IMR-90 (cell line): Measurements from ENCODE around the gene CSAD. TPM values are rescaled to one million over a fixed set of nuclear protein-coding genes. Genes with fewer than 3 reads are reported as not detected.

ENCODE experiments used
- ATAC-seq: fragments of 200-7000 bp; cut with Tn5 transposase; 2 replicates; pipeline ENCODE4 v1.9.1; 2020; ENCODE audit warnings: low read depth, mild to moderate bottlenecking, moderate library complexity
- BruUV-seq: library from RNA; stranded (reverse); fragments of 400-500 nt; replicated peaks from 2 replicates; lab custom pipeline; 2021; lab: Mats Ljungman, UMichigan
- CTCF ChIA-PET: fragments of 300-600 bp; formaldehyde crosslinking; extraction: SDS; loops from one replicate; lab custom pipeline; 2021; ENCODE audit warnings: antibody characterized with exemption; lab: Yijun Ruan, JAX
- POLR2A ChIA-PET: fragments of 300-600 bp; sonication (Branson Sonifier 250); formaldehyde crosslinking; loops from one replicate; lab custom pipeline; 2022; ENCODE audit warnings: antibody characterized with exemption; ENCODE audit not compliant: unreplicated experiment; lab: Charles Lee
- DNase-seq: peaks from one replicate; pipeline ENCODE4 v3.0.0; 2013
- H2AFZ ChIP-seq: replicated peaks from 2 replicates; pipeline ENCODE3; 2013; ENCODE audit warnings: low read length, mild to moderate bottlenecking; ENCODE audit not compliant: poor library complexity
- H2AK5ac ChIP-seq: 2 replicates; pipeline ENCODE4 v1.6.1; 2013; ENCODE audit warnings: low read depth, low read length, inconsistent platforms
- H2AK9ac ChIP-seq: replicated peaks from 2 replicates; pipeline ENCODE3; 2013; ENCODE audit warnings: mild to moderate bottlenecking, low read depth, low read length, moderate library complexity; ENCODE audit not compliant: poor library complexity
- H2BK120ac ChIP-seq: 2 replicates; pipeline ENCODE4 v1.6.1; 2013; ENCODE audit warnings: low read depth, low read length, inconsistent platforms
- H2BK15ac ChIP-seq: 3 replicates; pipeline ENCODE4 v1.6.1; 2013; ENCODE audit warnings: low read depth, low read length, inconsistent platforms
- H2BK20ac ChIP-seq: 2 replicates; pipeline ENCODE4 v1.6.1; 2013; ENCODE audit warnings: low read depth, mild to moderate bottlenecking, inconsistent platforms, low read length, moderate library complexity
- H2BK5ac ChIP-seq: 2 replicates; pipeline ENCODE4 v1.6.1; 2013; ENCODE audit warnings: mild to moderate bottlenecking, low read depth, low read length, inconsistent platforms; ENCODE audit not compliant: poor library complexity, severe bottlenecking
- H3K14ac ChIP-seq: replicated peaks from 2 replicates; pipeline ENCODE4 v1.6.1; 2013; ENCODE audit warnings: low read depth, low read length, inconsistent platforms
- H3K18ac ChIP-seq: 2 replicates; pipeline ENCODE4 v1.6.1; 2013; ENCODE audit warnings: low read depth, low read length, control low read depth
- H3K23ac ChIP-seq: 2 replicates; pipeline ENCODE4 v1.6.1; 2013; ENCODE audit warnings: low read depth, low read length, inconsistent platforms
- H3K27ac ChIP-seq: 2 replicates; pipeline ENCODE4 v1.5.1; 2013; ENCODE audit warnings: mild to moderate bottlenecking, control low read depth, low read length; ENCODE audit not compliant: insufficient read depth
- H3K27me3 ChIP-seq: 2 replicates; pipeline ENCODE4 v1.6.1; 2013; ENCODE audit warnings: low read length; ENCODE audit not compliant: control insufficient read depth, insufficient read depth
- H3K36me3 ChIP-seq: 2 replicates; pipeline ENCODE4 v1.6.1; 2013; ENCODE audit warnings: low read length, mixed read lengths; ENCODE audit not compliant: control insufficient read depth, insufficient read depth
- H3K4ac ChIP-seq: 2 replicates; pipeline ENCODE4 v1.6.1; 2013; ENCODE audit warnings: low read depth, low read length, inconsistent platforms
- H3K4me1 ChIP-seq: 2 replicates; pipeline ENCODE4 v1.6.1; 2013; ENCODE audit warnings: low read length, mixed read lengths; ENCODE audit not compliant: control insufficient read depth, insufficient read depth
- H3K4me2 ChIP-seq: 2 replicates; pipeline ENCODE4 v1.6.1; 2013; ENCODE audit warnings: low read depth, mild to moderate bottlenecking, control low read depth, low read length, moderate library complexity
- H3K4me3 ChIP-seq: 2 replicates; pipeline ENCODE4 v1.5.1; 2013; ENCODE audit warnings: low read depth, mild to moderate bottlenecking, control low read depth, low read length, moderate library complexity; ENCODE audit not compliant: insufficient read depth
- H3K56ac ChIP-seq: 2 replicates; pipeline ENCODE4 v1.6.1; 2013; ENCODE audit warnings: low read length, inconsistent platforms; ENCODE audit not compliant: insufficient read depth; ENCODE audit errors: extremely low read depth
- H3K79me1 ChIP-seq, 2 experiments: 2 replicates each; pipeline ENCODE4 v1.6.1; 2013; ENCODE audit warnings: low read length in 2 of 2, inconsistent platforms in 1 of 2, low read depth in 1 of 2
- H3K9ac ChIP-seq: 2 replicates; pipeline ENCODE4 v1.6.1; 2013; ENCODE audit warnings: low read depth, low read length, control low read depth
- H3K9me1 ChIP-seq: 2 replicates; pipeline ENCODE4 v1.6.1; 2013; ENCODE audit warnings: low read length, inconsistent platforms; ENCODE audit not compliant: insufficient read depth
- H3K9me3 ChIP-seq: 2 replicates; pipeline ENCODE4 v1.6.1; 2013; ENCODE audit warnings: low read length; ENCODE audit not compliant: control insufficient read depth, insufficient read depth
- H4K20me1 ChIP-seq: 2 replicates; pipeline ENCODE4 v1.6.1; 2013; ENCODE audit warnings: low read length, inconsistent platforms; ENCODE audit not compliant: insufficient read depth
- H4K5ac ChIP-seq: 2 replicates; pipeline ENCODE4 v1.6.1; 2013; ENCODE audit warnings: mild to moderate bottlenecking, low read depth, low read length, control low read depth
- H4K8ac ChIP-seq, 2 experiments: 2 replicates each; pipeline ENCODE4 v1.6.1; 2013; ENCODE audit warnings: low read depth in 2 of 2, low read length in 2 of 2, control low read depth in 1 of 2, inconsistent platforms in 1 of 2
- H4K91ac ChIP-seq: 2 replicates; pipeline ENCODE4 v1.6.1; 2013; ENCODE audit warnings: low read depth, low read length, inconsistent platforms; ENCODE audit not compliant: insufficient read depth
- FOS ChIP-seq: fragments of 150-350 bp; IDR thresholded peaks from 2 replicates; pipeline ENCODE4 v1.6.1; 2016; ENCODE audit warnings: low read depth, low read length
- MAZ ChIP-seq: IDR thresholded peaks from 2 replicates; pipeline ENCODE4 v1.6.1; 2012; ENCODE audit warnings: low read depth, mild to moderate bottlenecking, low read length, improper control_type of control experiment, moderate library complexity, borderline replicate concordance
- POLR2A ChIP-seq: IDR thresholded peaks from 2 replicates; pipeline ENCODE4 v1.6.1; 2012; ENCODE audit warnings: mild to moderate bottlenecking, low read depth, low read length
- RFX5 ChIP-seq: IDR thresholded peaks from 2 replicates; pipeline ENCODE4 v1.8.0; 2012; ENCODE audit warnings: low read depth, mild to moderate bottlenecking, low read length, moderate library complexity
- WGBS, 2 experiments: methylation state at CpG; one replicate each; pipeline versions ENCODE4 v1.1.5 to v1.1.7; 2013; ENCODE audit warnings: missing lambda C conversion rate in 2 of 2; ENCODE audit not compliant: insufficient read length in 1 of 2; ENCODE audit errors: extremely low coverage in 2 of 2; 5-methylcytosine and 5-hydroxymethylcytosine counted together
- dilution Hi-C: fragments of 300-500 bp; cut with HindIII; formaldehyde crosslinking; loops from one replicate; pipeline ENCODE4 v1.14.3; 2018; ENCODE audit warnings: low sequenced_read_pairs; ENCODE audit not compliant: unreplicated experiment
- in situ Hi-C: fragments of 300-500 bp; cut with MboI; formaldehyde crosslinking; loops from 3 replicates; pipeline ENCODE4 v1.14.3; 2019; ENCODE audit warnings: low sequenced_read_pairs, inconsistent platforms, mixed read lengths
- intact Hi-C: fragments of 100-400 bp; cut with micrococcal nuclease; formaldehyde crosslinking; loops from 2 replicates; pipeline ENCODE4 v1.10.0; 2022
- polyA plus RNA-seq, 3 experiments: library from polyadenylated mRNA; depleted of rRNA; stranded (reverse); fragments of >200 nt; gene quantifications; 2 replicates each; pipeline ENCODE4 v1.2.3, GENCODE V29; 2012; ENCODE audit warnings: low replicate concordance in 1 of 3
- total RNA-seq: library from RNA; depleted of rRNA; stranded (reverse); fragments of >200 nt; gene quantifications from 2 replicates; pipeline ENCODE4 v1.2.3, GENCODE V29; 2012
- TF ChIP-seq, protein P1 (sequence below): conservative IDR thresholded peaks from 2 replicates; pipeline ENCODE4 v1.5.1; 2012; ENCODE audit warnings: mild to moderate bottlenecking, low read depth, low read length, improper control_type of control experiment

CSAD gene
- total and polyA plus RNA-seq, 2 of the 4 experiments (the other 2 are of a cell fraction): 5.4 to 45.6 TPM

DNA sequence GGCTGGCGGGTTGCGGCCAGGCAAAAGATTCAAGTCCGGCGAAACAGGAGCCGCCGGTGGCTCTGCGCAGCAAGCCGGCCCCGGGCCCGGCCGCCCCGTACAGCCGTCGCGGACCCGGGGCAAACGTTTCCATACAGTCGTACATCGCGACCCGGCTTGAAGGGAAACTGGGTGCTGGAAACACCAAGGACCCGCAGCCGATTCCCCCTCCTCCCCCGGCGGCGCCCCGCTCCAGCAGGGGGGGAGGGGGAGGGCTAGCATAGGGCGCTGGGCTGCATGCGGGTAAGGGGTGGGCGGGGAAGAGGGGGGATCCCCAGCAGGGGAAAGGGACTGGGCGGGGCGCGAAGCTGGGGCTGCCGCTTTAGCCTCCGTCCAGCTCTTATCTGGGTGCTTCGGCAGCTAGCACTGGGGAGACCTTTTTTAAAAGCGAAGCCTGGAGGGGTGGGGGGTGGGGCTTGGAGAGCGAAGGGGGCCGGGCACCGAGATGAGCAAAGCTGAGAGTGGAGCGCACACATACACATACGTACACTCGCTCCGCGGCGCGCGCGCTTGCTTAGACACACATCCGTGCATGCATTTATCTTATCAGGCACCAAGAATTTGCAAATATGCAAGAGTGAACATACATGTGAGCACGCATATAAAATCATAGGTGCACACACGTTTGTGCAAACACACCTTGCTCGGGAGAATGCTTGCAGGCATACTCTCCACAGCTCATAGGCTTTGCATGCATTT is 39.4 kb upstream of the CSAD start:
- Histone ChIP-seq H3K56ac (peak overlapping the region; percentile 70; the same call in 1 of the 2 replicates), H3K4me3 (peak overlapping the region; percentile 53), H3K36me3 (peaks cover 3% of the 10 kb centered on the region), H3K9ac (peak overlapping the region; percentile 75), H3K27ac (peak overlapping the region; percentile 67), H2BK15ac (no peak overlapping the region), H3K23ac (peak overlapping the region; percentile 92), H3K4ac (peak overlapping the region; percentile 87), H4K91ac (peak overlapping the region; percentile 89; the same call in 1 of the 2 replicates), H2BK120ac (0 out of 2 replicates have a peak overlapping the region, but pooled peaks have one; percentile 50), H2AFZ (peak overlapping the region; percentile 88), H4K5ac (no peak overlapping the region), H4K20me1 (peaks cover 12% of the 10 kb centered on the region), H3K4me2 (peak overlapping the region; percentile 94), H3K79me1 (peaks cover 29 to 80% of the 10 kb centered on the region in 2 experiments), H3K14ac (peak overlapping the region; percentile 75), H2BK20ac (no peak overlapping the region), H4K8ac (peak overlapping the region; percentile 24 to 80; a peak in 3 of 4 replicates), H2AK9ac (peak overlapping the region; percentile 95), H3K9me1 (peaks cover 34% of the 10 kb centered on the region), H3K4me1 (peaks cover 48% of the 10 kb centered on the region), H3K18ac (peak overlapping the region; percentile 25; the same call in 1 of the 2 replicates), H2AK5ac (peak overlapping the region; percentile 32; the same call in 1 of the 2 replicates), H3K27me3 (no peaks in the 10 kb centered on the region), H2BK5ac (peak overlapping the region; percentile 81), H3K9me3 (no peaks in the 10 kb centered on the region)
- DNase-seq: peak; percentile 78
- 0% methylated on average over 11 of the region's 53 CpGs; no CpG with 5 or more reads in 1 of the 2 experiments for WGBS, 2 experiments
- no peak for TF ChIP-seq RFX5
- no peak for TF ChIP-seq FOS
- 0 out of 2 replicates have a peak, but pooled peaks have one; percentile 24 for TF ChIP-seq POLR2A
- TF ChIP-seq, protein P1, sequence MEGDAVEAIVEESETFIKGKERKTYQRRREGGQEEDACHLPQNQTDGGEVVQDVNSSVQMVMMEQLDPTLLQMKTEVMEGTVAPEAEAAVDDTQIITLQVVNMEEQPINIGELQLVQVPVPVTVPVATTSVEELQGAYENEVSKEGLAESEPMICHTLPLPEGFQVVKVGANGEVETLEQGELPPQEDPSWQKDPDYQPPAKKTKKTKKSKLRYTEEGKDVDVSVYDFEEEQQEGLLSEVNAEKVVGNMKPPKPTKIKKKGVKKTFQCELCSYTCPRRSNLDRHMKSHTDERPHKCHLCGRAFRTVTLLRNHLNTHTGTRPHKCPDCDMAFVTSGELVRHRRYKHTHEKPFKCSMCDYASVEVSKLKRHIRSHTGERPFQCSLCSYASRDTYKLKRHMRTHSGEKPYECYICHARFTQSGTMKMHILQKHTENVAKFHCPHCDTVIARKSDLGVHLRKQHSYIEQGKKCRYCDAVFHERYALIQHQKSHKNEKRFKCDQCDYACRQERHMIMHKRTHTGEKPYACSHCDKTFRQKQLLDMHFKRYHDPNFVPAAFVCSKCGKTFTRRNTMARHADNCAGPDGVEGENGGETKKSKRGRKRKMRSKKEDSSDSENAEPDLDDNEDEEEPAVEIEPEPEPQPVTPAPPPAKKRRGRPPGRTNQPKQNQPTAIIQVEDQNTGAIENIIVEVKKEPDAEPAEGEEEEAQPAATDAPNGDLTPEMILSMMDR: no peak
- peak; percentile 47; the same call in 1 of the 2 replicates for TF ChIP-seq MAZ
- ATAC-seq: peak; percentile 36
- ChIA-PET CTCF (interaction anchor here (0.6 to 0.7 kb wide), 2 partner anchors 18 to 49 kb away, joined by 3 to 4 read pairs; no protein-coding TSS in a partner anchor), POLR2A (interaction anchor here (0.7 kb wide), 1 partner anchor 9 kb away, joined by 3 read pairs; no protein-coding TSS in a partner anchor)
- in situ Hi-C loops (loop anchor here (10.0 kb wide), 1 partner anchor 295 kb away; no protein-coding TSS in a partner anchor), dilution Hi-C loops (no loop called here), intact Hi-C loops (loop anchor here (2.0 to 10.0 kb wide), 2 partner anchors 79 to 105 kb away; partner anchors contain the start of genes AAAS and MYG1)
- no TSS peak for BruUV-seq
